ENCODE results near the gene MAP10. TPM values are rescaled to one million over a fixed set of nuclear protein-coding genes. Genes with fewer than 3 reads are reported as not detected.

The MAP10 gene
- polyA plus RNA-seq (2013): 0.94 and 1.1 TPM in 2 replicates

DNA sequence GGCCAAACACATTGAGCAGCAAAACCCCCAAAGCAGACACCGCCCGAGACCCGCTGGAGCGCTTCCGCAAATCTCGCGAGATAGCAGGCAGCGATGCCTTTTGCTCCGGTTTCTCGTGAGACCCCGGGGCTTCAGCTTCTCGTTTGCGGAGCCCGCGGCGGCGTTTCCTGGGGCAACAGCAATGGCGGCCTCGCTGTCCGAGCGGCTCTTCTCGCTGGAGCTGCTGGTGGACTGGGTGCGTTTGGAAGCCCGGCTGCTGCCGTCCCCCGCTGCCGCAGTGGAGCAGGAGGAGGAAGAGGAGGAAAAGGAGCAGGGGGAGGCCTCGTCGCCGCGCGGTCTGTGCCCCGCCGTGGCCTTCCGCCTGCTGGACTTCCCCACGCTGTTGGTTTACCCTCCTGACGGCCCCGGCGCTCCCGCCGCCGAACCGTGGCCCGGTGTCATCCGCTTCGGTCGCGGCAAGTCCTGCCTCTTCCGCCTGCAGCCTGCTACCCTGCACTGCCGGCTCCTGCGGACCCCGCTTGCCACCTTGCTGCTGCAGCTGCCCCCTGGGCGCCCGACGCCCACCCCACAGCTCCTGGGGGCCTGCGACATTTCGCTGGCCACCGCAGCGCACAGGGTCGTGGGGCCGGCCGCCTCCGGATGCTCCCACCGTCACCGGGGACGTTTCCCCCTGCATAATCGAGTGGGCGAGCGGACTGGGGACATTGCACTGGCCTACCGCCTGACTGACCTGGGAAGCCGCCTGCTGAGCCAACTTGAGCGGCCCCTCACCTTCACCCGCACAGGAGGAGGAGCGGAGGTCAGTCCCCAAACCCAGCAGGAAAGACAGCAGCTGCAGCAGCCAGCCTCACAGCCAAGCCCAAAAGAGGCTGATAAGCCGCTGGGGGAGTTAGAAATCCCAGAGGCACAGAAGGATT, at the start of gene MAP10:
Gene MAP10, plus strand, starts transcription at position 148 of the 917 bp plus-strand sequence. Its CDS starts 34 bp downstream, at position 182.
- no CpG with 5 or more reads among the region's 75 CpGs for WGBS (ENCODE audit: extremely low coverage, insufficient coverage, insufficient read length)
- H2BK5ac ChIP-seq (ENCODE audit: low read depth, low read length, poor library complexity): peak within 1 kb of the TSS; percentile 58
- peaks cover 7% of the 10 kb centered on the region for H3K79me1 ChIP-seq (ENCODE audit: low read length)
- no peak within 1 kb of the TSS for H3K23ac ChIP-seq (ENCODE audit: low read length)
- no peak within 1 kb of the TSS for H2BK12ac ChIP-seq (ENCODE audit: low read length)
- H3K4me1 ChIP-seq (ENCODE audit: control insufficient read depth in 1 of 2, insufficient read depth in 2 of 2, low read length in 2 of 2): peaks cover 0 to 2% of the 10 kb centered on the region in 2 experiments
- no peaks in the 10 kb centered on the region for H3K27me3 ChIP-seq (ENCODE audit: insufficient read depth, low read length)
- H3K4ac ChIP-seq (ENCODE audit: low read depth, low read length): no peak within 1 kb of the TSS
- H3K79me2 ChIP-seq (ENCODE audit: control insufficient read depth, insufficient read depth, low read length, poor library complexity): peaks cover 7% of the 10 kb centered on the region
- peak within 1 kb of the TSS; percentile 29 for H2BK120ac ChIP-seq (ENCODE audit: insufficient read depth, low read length, poor library complexity)
- peak within 1 kb of the TSS; percentile 92 for H3K14ac ChIP-seq (ENCODE audit: low read length)
- peak within 1 kb of the TSS; percentile 95 for H4K8ac ChIP-seq (ENCODE audit: low read depth, low read length)
- H4K12ac ChIP-seq (ENCODE audit: low read depth, low read length): peak within 1 kb of the TSS; percentile 70
- peak within 1 kb of the TSS; percentile 90 for H2AFZ ChIP-seq (ENCODE audit: insufficient read depth, low read length, poor library complexity)
- peak within 1 kb of the TSS; percentile 11 for H2AK5ac ChIP-seq (ENCODE audit: low read length)
- H3K18ac ChIP-seq (ENCODE audit: low read length): peak within 1 kb of the TSS; percentile 63
- peak within 1 kb of the TSS; percentile 72 for H4K91ac ChIP-seq (ENCODE audit: low read depth, low read length)
- H3K9ac ChIP-seq (ENCODE audit: low read length): peak within 1 kb of the TSS; percentile 94
- no peaks in the 10 kb centered on the region for H3K9me3 ChIP-seq (ENCODE audit: insufficient read depth, low read depth, low read length)
- no peaks in the 10 kb centered on the region for H3K36me3 ChIP-seq (ENCODE audit: control insufficient read depth in 1 of 2, insufficient read depth in 2 of 2, low read length in 2 of 2)
- peak within 1 kb of the TSS; percentile 73 for H3K4me2 ChIP-seq (ENCODE audit: low read length)
- peak within 1 kb of the TSS; percentile 44 for H3K27ac ChIP-seq (ENCODE audit: low read depth, low read length)
- H3K4me3 ChIP-seq (ENCODE audit: low read depth, low read length): peak within 1 kb of the TSS; percentile 92
- peak; percentile 49 to 78 for DNase-seq

DNA sequence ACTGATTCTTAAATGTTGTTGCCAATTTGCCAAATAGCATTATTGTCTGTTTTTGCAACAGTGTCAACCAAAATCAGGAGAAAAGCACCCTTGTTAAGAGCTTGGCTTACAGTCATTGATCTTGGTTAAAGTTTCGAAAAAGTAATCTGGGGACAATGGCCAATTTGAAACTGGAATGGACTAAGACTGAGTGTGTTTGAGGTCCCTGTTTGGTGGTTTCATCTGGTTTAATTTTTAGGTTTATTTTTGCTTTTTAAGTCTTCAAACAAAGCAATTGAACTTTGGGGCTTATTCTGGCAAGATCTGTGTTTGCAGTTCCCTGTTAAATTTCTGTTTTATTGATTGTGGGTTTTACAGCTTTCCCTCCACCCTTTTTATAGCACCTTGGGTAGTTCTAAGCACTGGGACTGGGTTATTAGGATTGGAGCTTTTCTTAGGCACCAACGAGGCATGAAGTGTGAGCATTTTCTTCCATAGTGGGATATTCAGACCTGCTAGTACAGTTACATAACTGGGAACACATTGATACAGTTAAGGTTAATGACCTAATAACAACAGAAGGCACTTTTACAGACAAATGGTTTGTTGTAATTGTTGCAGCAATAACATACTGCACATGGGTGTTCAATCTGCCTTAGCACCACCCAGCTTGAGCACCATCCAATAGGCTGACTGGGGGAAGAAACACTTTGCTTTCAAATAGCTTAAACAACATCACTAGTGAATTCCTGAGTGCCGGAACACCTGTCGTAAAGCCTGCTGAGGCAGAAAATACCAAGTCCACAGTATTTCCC, 40.6 kb upstream of the MAP10 start:
- H3K23ac ChIP-seq (ENCODE audit: low read length): no peak overlapping the region
- H3K9me3 ChIP-seq (ENCODE audit: insufficient read depth, low read depth, low read length): no peaks in the 10 kb centered on the region
- no peak for DNase-seq
- no peak overlapping the region for H3K14ac ChIP-seq (ENCODE audit: low read length)
- H3K18ac ChIP-seq (ENCODE audit: low read length): no peak overlapping the region
- no peak overlapping the region for H3K4me3 ChIP-seq (ENCODE audit: low read depth, low read length)
- no peak overlapping the region for H2AK5ac ChIP-seq (ENCODE audit: low read length)
- H4K91ac ChIP-seq (ENCODE audit: low read depth, low read length): no peak overlapping the region
- no CpG with 5 or more reads among the region's 4 CpGs for WGBS (ENCODE audit: extremely low coverage, insufficient coverage, insufficient read length)
- H3K79me2 ChIP-seq (ENCODE audit: control insufficient read depth, insufficient read depth, low read length, poor library complexity): no peaks in the 10 kb centered on the region
- H4K8ac ChIP-seq (ENCODE audit: low read depth, low read length): no peak overlapping the region
- H2BK5ac ChIP-seq (ENCODE audit: low read depth, low read length, poor library complexity): no peak overlapping the region
- H3K4me1 ChIP-seq (ENCODE audit: control insufficient read depth in 1 of 2, insufficient read depth in 2 of 2, low read length in 2 of 2): peaks cover 0 to 2% of the 10 kb centered on the region in 2 experiments
- H4K12ac ChIP-seq (ENCODE audit: low read depth, low read length): no peak overlapping the region
- no peak overlapping the region for H3K4ac ChIP-seq (ENCODE audit: low read depth, low read length)
- no peak overlapping the region for H2BK12ac ChIP-seq (ENCODE audit: low read length)
- H2AFZ ChIP-seq (ENCODE audit: insufficient read depth, low read length, poor library complexity): no peak overlapping the region
- H3K79me1 ChIP-seq (ENCODE audit: low read length): no peaks in the 10 kb centered on the region
- no peaks in the 10 kb centered on the region for H3K27me3 ChIP-seq (ENCODE audit: insufficient read depth, low read length)
- no peak overlapping the region for H3K4me2 ChIP-seq (ENCODE audit: low read length)
- no peak overlapping the region for H3K27ac ChIP-seq (ENCODE audit: low read depth, low read length)
- no peak overlapping the region for H2BK120ac ChIP-seq (ENCODE audit: insufficient read depth, low read length, poor library complexity)
- no peak overlapping the region for H3K9ac ChIP-seq (ENCODE audit: low read length)
- no peaks in the 10 kb centered on the region for H3K36me3 ChIP-seq (ENCODE audit: control insufficient read depth in 1 of 2, insufficient read depth in 2 of 2, low read length in 2 of 2)

DNA sequence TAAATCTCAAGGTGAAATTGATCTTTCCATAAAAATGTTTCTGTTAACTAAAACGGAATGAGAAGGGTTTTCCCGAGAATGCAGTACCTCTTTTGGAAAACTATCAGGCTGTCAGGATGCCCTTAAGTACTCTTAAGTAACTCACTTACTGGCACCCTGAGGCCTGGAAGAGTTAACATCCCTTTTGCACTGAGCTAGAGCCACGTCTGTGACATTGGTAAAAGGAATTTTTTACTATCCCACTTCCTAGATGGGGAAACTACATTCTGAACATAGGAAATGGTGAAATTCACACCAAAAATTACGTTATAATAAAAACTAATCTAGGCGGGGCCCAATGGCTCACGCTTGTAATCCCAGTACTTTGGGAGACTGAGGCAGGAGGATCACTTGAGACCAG, 39.7 kb upstream of the MAP10 start:
- H3K27ac ChIP-seq (ENCODE audit: low read depth, low read length): no peak overlapping the region
- no peak for DNase-seq
- H3K4ac ChIP-seq (ENCODE audit: low read depth, low read length): no peak overlapping the region
- no peak overlapping the region for H4K91ac ChIP-seq (ENCODE audit: low read depth, low read length)
- H2BK120ac ChIP-seq (ENCODE audit: insufficient read depth, low read length, poor library complexity): no peak overlapping the region
- no peaks in the 10 kb centered on the region for H3K36me3 ChIP-seq (ENCODE audit: control insufficient read depth in 1 of 2, insufficient read depth in 2 of 2, low read length in 2 of 2)
- no peak overlapping the region for H3K18ac ChIP-seq (ENCODE audit: low read length)
- no peak overlapping the region for H3K4me3 ChIP-seq (ENCODE audit: low read depth, low read length)
- no peak overlapping the region for H3K4me2 ChIP-seq (ENCODE audit: low read length)
- no peak overlapping the region for H4K8ac ChIP-seq (ENCODE audit: low read depth, low read length)
- H2AK5ac ChIP-seq (ENCODE audit: low read length): no peak overlapping the region
- H3K9me3 ChIP-seq (ENCODE audit: insufficient read depth, low read depth, low read length): no peaks in the 10 kb centered on the region
- no peak overlapping the region for H2BK5ac ChIP-seq (ENCODE audit: low read depth, low read length, poor library complexity)
- WGBS (ENCODE audit: extremely low coverage, insufficient coverage, insufficient read length): no CpG with 5 or more reads among the region's 6 CpGs
- H3K4me1 ChIP-seq (ENCODE audit: control insufficient read depth in 1 of 2, insufficient read depth in 2 of 2, low read length in 2 of 2): peaks cover 0 to 2% of the 10 kb centered on the region in 2 experiments
- no peak overlapping the region for H2BK12ac ChIP-seq (ENCODE audit: low read length)
- no peaks in the 10 kb centered on the region for H3K79me2 ChIP-seq (ENCODE audit: control insufficient read depth, insufficient read depth, low read length, poor library complexity)
- no peak overlapping the region for H2AFZ ChIP-seq (ENCODE audit: insufficient read depth, low read length, poor library complexity)
- H3K14ac ChIP-seq (ENCODE audit: low read length): no peak overlapping the region
- no peaks in the 10 kb centered on the region for H3K27me3 ChIP-seq (ENCODE audit: insufficient read depth, low read length)
- no peak overlapping the region for H4K12ac ChIP-seq (ENCODE audit: low read depth, low read length)
- H3K23ac ChIP-seq (ENCODE audit: low read length): no peak overlapping the region
- no peak overlapping the region for H3K9ac ChIP-seq (ENCODE audit: low read length)
- H3K79me1 ChIP-seq (ENCODE audit: low read length): no peaks in the 10 kb centered on the region

DNA sequence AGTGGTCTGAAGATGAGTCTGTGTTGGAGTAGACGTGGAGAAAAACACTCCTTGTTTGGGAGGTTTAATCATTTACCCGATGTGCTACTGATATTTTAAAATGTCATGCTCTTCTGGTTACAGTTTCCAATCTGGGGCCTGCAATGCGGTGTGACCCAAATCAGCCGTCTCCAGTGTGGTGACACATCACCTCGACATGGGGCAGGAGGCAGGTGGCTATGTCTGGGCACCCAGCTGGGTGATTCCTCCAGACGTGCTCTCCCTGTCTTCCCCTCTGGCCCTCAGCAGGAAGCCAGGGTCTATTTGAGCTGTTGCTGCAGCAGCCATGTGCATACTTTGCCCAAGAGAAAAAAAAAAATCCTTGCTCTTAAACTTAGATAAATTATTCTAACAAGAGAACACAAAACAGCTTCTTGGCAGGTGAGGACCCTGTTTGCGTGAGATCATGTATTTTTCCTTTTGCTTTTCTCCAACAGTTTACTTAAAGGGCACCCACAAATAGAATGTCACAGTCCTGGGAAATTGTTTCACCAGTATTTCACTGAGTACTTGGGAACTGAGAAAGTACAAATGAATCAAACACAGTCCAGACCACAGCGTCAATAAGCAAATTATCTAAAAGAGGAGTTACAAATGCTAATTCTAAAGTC, 38.9 kb upstream of the MAP10 start:
- H3K9me3 ChIP-seq (ENCODE audit: insufficient read depth, low read depth, low read length): no peaks in the 10 kb centered on the region
- no peak overlapping the region for H4K8ac ChIP-seq (ENCODE audit: low read depth, low read length)
- DNase-seq: no peak
- no peaks in the 10 kb centered on the region for H3K36me3 ChIP-seq (ENCODE audit: control insufficient read depth in 1 of 2, insufficient read depth in 2 of 2, low read length in 2 of 2)
- H3K27ac ChIP-seq (ENCODE audit: low read depth, low read length): no peak overlapping the region
- no peaks in the 10 kb centered on the region for H3K79me2 ChIP-seq (ENCODE audit: control insufficient read depth, insufficient read depth, low read length, poor library complexity)
- no peak overlapping the region for H3K23ac ChIP-seq (ENCODE audit: low read length)
- no peak overlapping the region for H2AK5ac ChIP-seq (ENCODE audit: low read length)
- H2BK120ac ChIP-seq (ENCODE audit: insufficient read depth, low read length, poor library complexity): no peak overlapping the region
- no peak overlapping the region for H2AFZ ChIP-seq (ENCODE audit: insufficient read depth, low read length, poor library complexity)
- H3K4me1 ChIP-seq (ENCODE audit: control insufficient read depth in 1 of 2, insufficient read depth in 2 of 2, low read length in 2 of 2): peaks cover 0 to 2% of the 10 kb centered on the region in 2 experiments
- no peak overlapping the region for H3K14ac ChIP-seq (ENCODE audit: low read length)
- no peak overlapping the region for H3K4me3 ChIP-seq (ENCODE audit: low read depth, low read length)
- H3K9ac ChIP-seq (ENCODE audit: low read length): no peak overlapping the region
- H4K91ac ChIP-seq (ENCODE audit: low read depth, low read length): no peak overlapping the region
- H4K12ac ChIP-seq (ENCODE audit: low read depth, low read length): no peak overlapping the region
- H3K79me1 ChIP-seq (ENCODE audit: low read length): no peaks in the 10 kb centered on the region
- H3K27me3 ChIP-seq (ENCODE audit: insufficient read depth, low read length): no peaks in the 10 kb centered on the region
- H2BK5ac ChIP-seq (ENCODE audit: low read depth, low read length, poor library complexity): no peak overlapping the region
- H3K18ac ChIP-seq (ENCODE audit: low read length): no peak overlapping the region
- H3K4ac ChIP-seq (ENCODE audit: low read depth, low read length): no peak overlapping the region
- H3K4me2 ChIP-seq (ENCODE audit: low read length): no peak overlapping the region
- no CpG with 5 or more reads among the region's 8 CpGs for WGBS (ENCODE audit: extremely low coverage, insufficient coverage, insufficient read length)
- H2BK12ac ChIP-seq (ENCODE audit: low read length): no peak overlapping the region

Data from trophoblast cell (in vitro differentiated cells and primary cell).